KMS-11 (cell line): ENCODE data around the gene RFTN1.

ENCODE experiments used
- H2AFZ ChIP-seq: fragments of 200-600 bp; sonication (generic); 2 replicates; pipeline ENCODE4 v1.6.1; 2016; ENCODE audit warnings: antibody characterized with exemption, mixed run types, low read depth
- H3K27ac ChIP-seq: fragments of 200-600 bp; sonication (generic); 2 replicates; pipeline ENCODE4 v1.6.1; 2016; ENCODE audit warnings: mild to moderate bottlenecking, mixed run types
- H3K27me3 ChIP-seq: fragments of 200-600 bp; sonication (generic); 2 replicates; pipeline ENCODE4 v1.6.1; 2017; ENCODE audit warnings: mild to moderate bottlenecking, low read depth, mixed run types, moderate library complexity; ENCODE audit not compliant: insufficient read depth
- H3K36me3 ChIP-seq: fragments of 200-600 bp; sonication (generic); 2 replicates; pipeline ENCODE4 v1.6.1; 2017; ENCODE audit warnings: mild to moderate bottlenecking, mixed run types; ENCODE audit not compliant: insufficient read depth
- H3K4me1 ChIP-seq: fragments of 200-600 bp; sonication (generic); 2 replicates; pipeline ENCODE4 v1.6.1; 2016; ENCODE audit warnings: mild to moderate bottlenecking, low read depth, mixed run types; ENCODE audit not compliant: poor library complexity, severe bottlenecking
- H3K4me2 ChIP-seq: fragments of 200-600 bp; sonication (generic); 2 replicates; pipeline ENCODE4 v1.7.0; 2016; ENCODE audit warnings: mild to moderate bottlenecking, mixed run types
- H3K4me3 ChIP-seq: fragments of 200-600 bp; sonication (generic); IDR thresholded peaks from 2 replicates; pipeline ENCODE4 v1.6.1; 2017; ENCODE audit warnings: low read depth, low read length, mixed read lengths; ENCODE audit not compliant: insufficient read depth
- H3K79me2 ChIP-seq: fragments of 200-600 bp; sonication (generic); 2 replicates; pipeline ENCODE4 v1.6.1; 2016; ENCODE audit warnings: low read depth, mixed run types; ENCODE audit not compliant: insufficient read depth
- H3K9ac ChIP-seq: fragments of 200-600 bp; sonication (generic); 2 replicates; pipeline ENCODE4 v1.6.1; 2016; ENCODE audit warnings: mild to moderate bottlenecking, mixed run types
- H4K20me1 ChIP-seq: fragments of 200-600 bp; sonication (generic); 2 replicates; pipeline ENCODE4 v1.6.1; 2016; ENCODE audit warnings: mild to moderate bottlenecking, mixed run types; ENCODE audit not compliant: insufficient read depth
- TF ChIP-seq, protein P1 (sequence below): fragments of 200-600 bp; sonication (generic); conservative IDR thresholded peaks from 2 replicates; pipeline ENCODE4 v1.6.1; 2017; ENCODE audit warnings: low read depth, mild to moderate bottlenecking, antibody characterized with exemption, low read length, moderate library complexity, mixed read lengths

Gene RFTN1

DNA sequence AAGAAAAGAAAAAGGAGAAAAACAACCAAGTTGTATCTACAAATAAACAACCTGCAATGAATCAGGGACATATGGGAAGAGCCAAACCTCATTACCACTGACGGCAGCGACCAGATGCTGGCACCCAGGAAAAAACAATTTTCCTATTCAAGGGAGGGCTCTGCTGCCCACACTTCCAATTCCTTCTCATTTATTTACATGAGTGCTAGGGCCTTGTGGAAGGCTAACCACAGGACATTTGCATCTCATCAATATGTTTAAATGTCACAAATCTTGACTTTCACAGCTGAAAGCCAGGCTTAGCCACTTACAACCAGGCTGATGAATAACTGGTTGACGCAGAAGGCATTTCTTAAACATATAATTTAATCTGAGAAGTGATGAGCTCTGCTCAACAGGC, 36.0 kb downstream of the RFTN1 start:
- no peaks in the 10 kb centered on the region for H3K36me3 ChIP-seq
- H4K20me1 ChIP-seq: no peaks in the 10 kb centered on the region
- TF ChIP-seq, protein P1, sequence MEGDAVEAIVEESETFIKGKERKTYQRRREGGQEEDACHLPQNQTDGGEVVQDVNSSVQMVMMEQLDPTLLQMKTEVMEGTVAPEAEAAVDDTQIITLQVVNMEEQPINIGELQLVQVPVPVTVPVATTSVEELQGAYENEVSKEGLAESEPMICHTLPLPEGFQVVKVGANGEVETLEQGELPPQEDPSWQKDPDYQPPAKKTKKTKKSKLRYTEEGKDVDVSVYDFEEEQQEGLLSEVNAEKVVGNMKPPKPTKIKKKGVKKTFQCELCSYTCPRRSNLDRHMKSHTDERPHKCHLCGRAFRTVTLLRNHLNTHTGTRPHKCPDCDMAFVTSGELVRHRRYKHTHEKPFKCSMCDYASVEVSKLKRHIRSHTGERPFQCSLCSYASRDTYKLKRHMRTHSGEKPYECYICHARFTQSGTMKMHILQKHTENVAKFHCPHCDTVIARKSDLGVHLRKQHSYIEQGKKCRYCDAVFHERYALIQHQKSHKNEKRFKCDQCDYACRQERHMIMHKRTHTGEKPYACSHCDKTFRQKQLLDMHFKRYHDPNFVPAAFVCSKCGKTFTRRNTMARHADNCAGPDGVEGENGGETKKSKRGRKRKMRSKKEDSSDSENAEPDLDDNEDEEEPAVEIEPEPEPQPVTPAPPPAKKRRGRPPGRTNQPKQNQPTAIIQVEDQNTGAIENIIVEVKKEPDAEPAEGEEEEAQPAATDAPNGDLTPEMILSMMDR: no peak
- H3K27me3 ChIP-seq: no peaks in the 10 kb centered on the region
- no peak overlapping the region for H2AFZ ChIP-seq
- no peak overlapping the region for H3K27ac ChIP-seq
- H3K4me3 ChIP-seq: no peak overlapping the region
- H3K4me2 ChIP-seq: no peak overlapping the region
- H3K4me1 ChIP-seq: no peaks in the 10 kb centered on the region
- H3K79me2 ChIP-seq: no peaks in the 10 kb centered on the region
- H3K9ac ChIP-seq: no peak overlapping the region

DNA sequence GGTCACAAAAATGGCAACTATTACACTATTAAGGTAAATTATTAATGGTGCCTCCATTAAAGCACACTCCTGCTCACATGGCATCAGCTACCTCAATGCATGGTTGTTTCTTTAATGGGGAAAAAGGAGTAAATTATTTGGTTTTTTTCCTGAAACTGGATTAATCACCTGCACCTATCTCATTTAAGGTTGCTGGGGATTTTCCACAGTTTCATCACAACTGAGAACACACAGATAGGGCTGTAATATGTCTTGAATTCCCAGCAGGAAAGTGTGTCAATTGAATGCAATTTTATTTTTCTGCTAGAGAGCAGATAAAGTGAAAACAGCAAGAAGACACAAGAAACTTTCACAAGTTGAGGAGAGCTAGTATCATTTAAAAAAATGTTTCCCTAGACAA, 36.4 kb downstream of the RFTN1 start:
- Histone ChIP-seq H3K4me1 (no peaks in the 10 kb centered on the region), H2AFZ (no peak overlapping the region), H3K4me2 (no peak overlapping the region), H3K27ac (no peak overlapping the region), H4K20me1 (no peaks in the 10 kb centered on the region), H3K4me3 (no peak overlapping the region), H3K9ac (no peak overlapping the region), H3K27me3 (no peaks in the 10 kb centered on the region), H3K36me3 (no peaks in the 10 kb centered on the region), H3K79me2 (no peaks in the 10 kb centered on the region)
- TF ChIP-seq, protein P1: no peak

DNA sequence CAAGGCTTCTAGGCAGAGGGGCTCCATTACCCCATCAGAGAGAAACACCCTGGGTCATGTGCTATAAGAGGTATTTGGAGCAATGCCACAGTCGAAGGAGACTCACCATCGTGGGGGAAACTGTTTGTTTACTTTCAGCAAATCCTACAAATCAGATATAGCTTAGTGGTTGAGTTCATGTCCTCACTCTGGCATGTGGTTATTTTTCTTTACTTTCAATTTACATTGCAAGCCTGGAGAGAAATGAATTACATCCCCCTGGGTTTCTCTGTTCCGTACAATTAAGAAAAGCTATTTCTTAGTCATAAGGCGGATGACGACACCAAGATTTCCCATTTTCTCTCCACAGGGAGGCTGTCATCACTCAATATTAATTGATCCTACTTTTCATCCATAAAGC, 36.9 kb downstream of the RFTN1 start:
- no peak overlapping the region for H3K4me2 ChIP-seq
- H4K20me1 ChIP-seq: no peaks in the 10 kb centered on the region
- no peak overlapping the region for H3K27ac ChIP-seq
- no peaks in the 10 kb centered on the region for H3K79me2 ChIP-seq
- H3K27me3 ChIP-seq: no peaks in the 10 kb centered on the region
- TF ChIP-seq, protein P1: no peak
- H3K9ac ChIP-seq: no peak overlapping the region
- H3K4me3 ChIP-seq: no peak overlapping the region
- no peaks in the 10 kb centered on the region for H3K36me3 ChIP-seq
- H2AFZ ChIP-seq: no peak overlapping the region
- no peaks in the 10 kb centered on the region for H3K4me1 ChIP-seq

DNA sequence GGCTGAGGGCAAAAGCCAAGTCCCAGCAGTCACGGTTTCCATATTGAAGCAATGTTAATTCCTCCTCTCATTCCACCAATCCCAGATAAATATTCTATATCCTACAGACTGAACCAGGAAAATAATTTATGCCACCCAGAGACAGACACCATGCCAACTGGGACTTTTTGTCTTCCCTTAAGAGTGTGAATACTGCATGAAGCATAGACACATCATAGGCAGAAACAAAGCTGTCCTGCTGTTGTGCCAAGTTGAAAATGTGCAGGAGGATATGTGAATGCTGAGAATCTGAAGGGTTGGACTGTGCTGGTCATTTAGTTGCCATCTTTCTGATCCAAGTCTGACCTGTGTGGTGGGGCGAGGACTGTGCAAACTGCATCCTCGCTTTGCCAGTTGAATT, 37.7 kb downstream of the RFTN1 start:
- Histone ChIP-seq H3K4me2 (no peak overlapping the region), H3K4me1 (no peaks in the 10 kb centered on the region)

More for the DNA sequence above, 37.7 kb downstream of the RFTN1 start:
- Histone ChIP-seq H3K36me3 (no peaks in the 10 kb centered on the region), H3K4me3 (no peak overlapping the region), H3K27ac (no peak overlapping the region), H3K79me2 (no peaks in the 10 kb centered on the region), H4K20me1 (no peaks in the 10 kb centered on the region), H3K9ac (no peak overlapping the region), H3K27me3 (no peaks in the 10 kb centered on the region), H2AFZ (no peak overlapping the region)
- TF ChIP-seq, protein P1: no peak
